NOMO-1 treated with DMSO at 0.1 percent for 48 hours (cell line): ENCODE data around the gene VEGFA.

ENCODE experiments used
- DNase-seq: peaks from one replicate; lab custom pipeline; 2025; ENCODE audit not compliant: unreplicated experiment; lab: John Stamatoyannopoulos, UW

Gene VEGFA

DNA sequence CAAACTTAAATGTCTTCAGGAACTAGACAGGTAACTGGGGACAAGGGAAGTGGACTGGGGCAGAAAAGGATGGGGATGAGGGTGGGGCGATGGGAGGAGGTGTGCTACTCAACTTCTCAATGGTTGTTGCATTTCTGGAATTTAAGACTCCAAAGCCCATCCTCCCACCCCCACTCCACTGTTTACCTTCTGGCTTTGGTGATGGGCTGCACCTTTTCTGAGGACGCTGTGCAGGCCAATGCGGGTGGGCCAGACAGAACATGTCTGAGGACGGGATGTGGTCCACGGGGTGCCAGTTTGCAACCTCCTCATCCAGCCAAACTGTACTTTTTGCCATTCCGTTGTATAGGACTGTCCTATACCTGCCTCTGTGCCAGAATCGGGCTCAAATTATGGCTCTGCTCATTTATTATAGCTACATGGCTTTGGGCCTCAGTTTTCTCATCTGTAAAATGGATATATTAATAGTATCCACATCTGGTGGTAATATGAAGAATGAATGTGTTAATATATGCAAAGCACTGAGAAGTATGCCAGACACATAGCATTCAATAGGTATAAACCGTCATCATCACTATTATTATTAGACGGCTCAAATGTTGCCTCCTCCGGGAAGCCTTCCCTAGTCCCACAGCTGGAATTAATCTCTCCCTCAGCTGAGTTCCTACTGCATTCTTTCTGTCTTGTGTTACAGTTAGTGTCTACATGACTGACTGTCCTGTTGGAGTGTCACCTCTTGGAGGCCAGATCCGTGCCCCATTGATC is 31.0 kb upstream of the VEGFA start:
- DNase-seq: no peak

DNA sequence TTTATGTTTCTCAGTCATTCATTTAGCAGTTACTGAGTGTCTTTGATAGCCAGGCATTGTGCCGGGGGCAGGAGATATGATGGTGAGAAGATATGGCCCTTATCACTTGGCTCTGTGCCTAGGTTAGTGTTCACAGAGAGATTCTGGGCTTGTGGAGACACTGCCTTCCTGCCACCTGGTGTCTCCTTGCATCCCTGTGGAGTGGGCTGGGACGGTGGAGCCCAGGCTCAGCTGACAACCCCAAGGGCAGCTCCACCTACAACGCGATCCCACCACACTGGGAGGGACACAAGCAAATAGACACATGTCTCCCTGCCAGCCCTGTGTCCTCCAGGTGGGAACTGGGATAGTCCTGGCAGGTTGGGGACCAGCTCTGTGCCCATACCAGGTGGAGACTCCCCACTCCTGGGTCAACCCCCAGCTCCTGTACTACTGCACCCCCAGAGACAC is 30.3 kb upstream of the VEGFA start:
- DNase-seq: no peak

DNA sequence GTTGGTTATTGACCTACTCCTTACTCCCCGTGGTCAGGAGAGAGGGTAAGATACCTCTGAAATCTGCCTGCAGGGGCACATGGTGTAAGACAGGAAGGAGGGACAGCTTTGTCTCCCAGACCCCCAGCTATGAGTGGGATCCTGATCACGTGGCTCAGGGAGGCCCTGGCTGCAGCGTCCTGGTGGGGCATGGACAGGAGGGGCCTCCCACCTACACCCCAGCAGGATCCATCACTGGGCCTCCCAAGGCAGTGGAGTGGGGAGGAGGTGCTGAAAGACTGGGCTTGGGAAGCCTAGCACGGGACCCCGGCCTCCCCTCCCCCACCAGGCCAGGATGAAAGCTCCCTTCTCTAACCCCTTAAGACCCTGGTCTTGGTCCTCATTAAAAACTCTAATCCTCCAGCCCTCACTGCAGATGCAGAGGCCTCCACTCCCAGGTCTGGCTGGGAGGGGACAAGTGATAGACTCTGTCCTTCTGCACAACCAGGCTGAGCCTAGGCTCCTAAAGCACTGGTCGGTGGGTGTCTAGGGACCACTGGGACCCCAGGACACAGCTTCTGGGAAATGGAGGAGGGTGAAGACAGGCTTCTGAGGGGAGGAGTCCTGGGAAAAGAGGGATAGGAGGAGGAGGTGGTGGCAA is 29.6 kb upstream of the VEGFA start:
- DNase-seq: no peak

DNA sequence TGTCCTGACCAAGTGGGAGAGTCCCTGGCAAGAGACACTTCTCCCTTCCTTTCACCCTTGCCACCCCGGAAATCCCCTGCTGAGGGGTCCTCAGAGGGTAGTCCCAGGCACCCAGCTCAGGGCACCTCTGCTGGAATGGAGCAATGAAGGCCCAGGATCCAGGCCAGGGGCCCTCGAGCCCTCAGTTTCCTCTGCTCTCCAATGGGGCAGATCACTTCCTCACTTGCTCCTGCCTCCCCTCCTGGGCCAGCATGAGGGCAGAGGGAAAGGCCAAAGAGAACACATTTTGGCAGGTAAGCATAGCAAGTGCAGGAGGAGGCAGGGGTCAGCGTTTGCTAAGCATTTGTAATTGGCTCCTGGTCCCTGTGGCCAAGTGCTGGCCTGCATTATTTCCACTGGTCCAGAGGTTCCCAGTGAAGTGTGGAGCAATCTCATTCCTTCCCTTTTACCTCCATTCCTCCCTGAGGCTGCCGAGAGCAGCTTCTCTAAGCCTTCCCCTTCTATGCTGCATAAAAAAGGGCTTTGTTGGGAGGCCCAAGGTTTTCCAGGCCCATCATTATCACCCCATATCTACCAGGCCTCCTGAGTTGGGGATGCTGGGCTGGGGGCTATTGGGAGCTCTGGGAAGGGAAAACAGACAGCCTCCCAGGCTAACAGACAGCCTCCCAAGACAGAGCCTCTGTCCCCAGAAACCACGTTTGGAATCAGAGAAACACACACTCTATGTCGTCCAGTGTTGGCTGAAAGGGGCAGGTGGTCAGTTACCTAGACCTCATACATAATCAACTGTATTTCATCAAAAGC is 28.8 kb upstream of the VEGFA start:
- DNase-seq: no peak

DNA sequence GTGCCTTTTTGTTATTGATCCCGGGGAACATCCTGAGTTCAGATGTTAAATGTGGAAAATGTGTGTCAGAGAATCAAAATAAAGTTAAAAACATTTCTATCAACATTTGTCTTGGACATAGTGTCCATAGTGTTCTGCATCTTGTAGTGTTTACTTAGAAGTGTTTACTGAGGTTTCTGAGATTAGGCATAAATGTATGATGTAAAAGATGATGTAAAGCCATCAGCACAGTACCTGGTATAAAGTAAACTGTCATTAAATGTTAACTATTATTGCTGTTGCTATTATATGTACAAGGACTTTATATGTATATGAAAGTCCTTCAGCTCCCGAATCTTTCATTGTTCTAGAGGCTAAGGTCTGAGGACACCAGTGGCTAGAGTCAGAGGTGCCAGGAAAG is 28.2 kb upstream of the VEGFA start:
- no peak for DNase-seq

DNA sequence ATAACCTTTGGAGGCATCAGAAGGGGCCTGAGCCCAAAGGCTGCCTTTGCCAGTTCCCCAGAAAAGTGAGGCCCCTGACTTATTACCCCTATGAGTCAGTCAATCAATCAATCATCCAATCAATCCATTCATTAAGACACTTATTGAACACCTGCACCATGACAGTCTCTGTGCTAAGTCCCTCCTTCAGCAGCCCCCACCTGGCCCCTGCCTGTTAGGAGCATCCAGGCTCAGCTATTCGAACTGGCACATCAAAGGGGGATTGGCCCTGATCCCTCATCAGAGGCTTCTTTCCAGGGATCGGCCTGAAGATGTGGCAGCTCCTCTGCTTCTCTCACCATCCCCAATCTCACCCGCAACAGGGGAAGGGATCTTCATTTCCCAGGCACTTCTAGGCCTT is 27.7 kb upstream of the VEGFA start:
- no peak for DNase-seq

DNA sequence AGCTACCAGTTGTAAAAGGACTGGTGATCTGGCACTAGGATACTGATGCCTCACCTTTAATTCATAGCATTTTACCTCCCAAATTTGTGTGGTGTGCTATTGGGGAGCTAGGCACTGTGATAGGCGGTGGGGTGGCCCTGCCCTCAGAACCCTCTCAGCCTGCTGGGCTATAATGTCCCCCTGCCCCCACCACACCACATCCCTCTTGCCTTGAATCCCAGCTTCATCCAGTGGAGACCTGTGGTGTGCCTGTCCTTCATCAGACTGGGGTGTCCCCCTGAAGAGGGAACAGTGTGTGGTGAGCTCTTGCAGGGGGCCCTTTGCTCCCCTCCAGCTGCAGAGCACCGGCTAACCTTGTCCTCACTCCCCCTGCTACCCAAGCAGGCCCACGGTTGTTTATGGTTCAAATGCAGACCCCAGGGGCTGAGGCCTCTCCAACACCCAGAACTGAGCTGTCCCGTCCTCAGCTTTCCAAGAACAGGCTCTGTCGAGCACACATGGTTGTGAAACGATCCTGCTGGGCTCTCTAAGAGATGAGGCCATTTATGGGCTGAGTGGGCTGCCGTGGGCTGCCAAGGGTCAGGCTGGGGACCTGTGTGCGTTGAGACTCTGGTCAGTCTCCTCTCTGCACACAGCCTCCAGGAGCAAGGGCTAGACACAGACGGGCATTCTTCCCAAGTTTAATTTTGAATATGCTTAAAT is 26.9 kb upstream of the VEGFA start:
- no peak for DNase-seq

DNA sequence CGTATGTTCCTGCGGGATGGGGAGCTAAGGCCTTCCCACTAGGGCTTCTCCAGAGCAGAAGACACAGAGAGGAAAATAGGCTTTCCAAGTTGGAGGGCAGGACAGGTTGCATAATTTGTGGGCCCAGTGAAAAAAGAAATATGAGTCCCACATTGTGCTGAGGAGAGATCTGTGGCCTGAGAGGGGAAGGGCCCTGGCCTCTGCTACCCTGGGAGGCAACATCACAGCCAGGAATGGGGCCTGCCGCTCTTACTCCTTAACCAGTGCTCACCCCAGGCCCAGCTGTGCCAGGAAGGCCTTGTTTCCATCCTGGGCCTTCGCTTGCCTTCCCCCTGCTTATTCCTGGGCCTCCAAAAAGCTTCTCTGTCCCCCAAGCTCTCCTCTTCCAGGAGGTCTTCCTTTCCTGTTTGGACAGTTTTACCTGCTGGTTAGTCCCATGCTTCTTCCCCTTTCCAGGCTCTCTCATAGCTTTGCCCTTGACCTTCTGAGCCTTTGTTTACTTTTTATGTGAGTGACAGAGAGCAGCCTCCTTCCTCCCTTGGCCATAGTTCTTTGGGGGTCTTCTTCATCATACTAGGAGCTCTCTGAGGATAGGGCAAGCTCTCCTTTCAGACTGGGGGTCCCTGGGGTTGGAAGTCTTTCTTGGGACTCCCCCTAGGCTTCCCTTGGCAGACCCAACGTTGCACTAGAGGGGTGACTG is 26.2 kb upstream of the VEGFA start:
- DNase-seq: no peak

DNA sequence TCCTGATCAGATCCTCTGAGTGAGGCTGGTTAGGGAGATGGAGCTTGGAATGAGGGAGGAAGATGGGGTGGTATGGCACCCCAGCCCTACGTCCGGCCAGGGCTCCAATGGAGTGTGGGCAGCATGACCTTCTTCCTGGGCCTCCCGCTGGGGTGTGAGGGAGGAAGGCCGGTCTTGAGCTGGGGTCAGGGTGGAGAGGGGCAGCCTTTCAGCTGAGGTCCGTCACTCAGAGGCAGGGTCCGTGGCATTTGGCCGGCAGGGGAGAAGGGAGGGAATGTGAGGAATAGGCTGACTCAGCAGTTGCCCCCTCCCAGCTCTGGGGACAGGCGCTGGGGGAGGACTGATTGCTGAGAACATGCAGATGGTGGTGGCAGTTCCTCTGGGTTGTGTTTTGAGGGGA is 25.5 kb upstream of the VEGFA start:
- DNase-seq: no peak

DNA sequence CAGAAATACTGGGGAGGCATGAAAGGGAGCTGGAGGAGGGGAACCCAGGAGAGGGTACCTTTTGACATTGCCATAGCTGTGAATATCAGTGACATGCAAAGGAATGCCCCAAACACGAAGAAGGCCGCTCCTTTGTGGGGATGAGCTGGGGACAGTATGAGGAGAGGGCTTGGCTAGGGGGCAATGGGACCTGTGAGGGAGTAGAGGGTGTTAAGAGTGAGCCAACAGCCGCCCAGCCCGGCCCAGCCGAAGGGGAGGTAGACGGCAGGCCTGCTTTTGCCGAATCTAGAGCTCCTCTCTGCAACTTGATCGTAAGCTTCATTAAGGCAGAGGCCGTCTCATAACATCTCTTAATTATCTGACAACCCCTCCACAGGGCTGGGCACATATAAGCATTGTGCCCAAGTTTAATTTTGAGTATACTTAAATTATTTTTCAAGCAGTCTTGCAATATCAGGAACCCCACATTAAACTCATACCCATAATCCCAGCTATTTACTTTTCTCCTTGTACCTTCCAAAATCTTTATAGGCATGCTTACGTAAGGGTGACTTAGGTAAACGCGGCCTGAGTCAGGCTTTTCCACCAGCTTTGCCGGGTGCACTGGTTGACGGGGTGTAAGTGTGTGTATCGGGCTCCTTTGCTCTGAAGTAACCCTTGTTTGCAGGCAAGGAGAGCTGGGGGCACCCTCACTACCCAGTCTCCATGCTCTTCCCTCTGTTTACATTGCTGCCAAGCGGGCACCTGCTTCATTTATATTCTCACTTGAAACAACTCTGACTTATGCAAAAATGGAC is 24.9 kb upstream of the VEGFA start:
- no peak for DNase-seq

DNA sequence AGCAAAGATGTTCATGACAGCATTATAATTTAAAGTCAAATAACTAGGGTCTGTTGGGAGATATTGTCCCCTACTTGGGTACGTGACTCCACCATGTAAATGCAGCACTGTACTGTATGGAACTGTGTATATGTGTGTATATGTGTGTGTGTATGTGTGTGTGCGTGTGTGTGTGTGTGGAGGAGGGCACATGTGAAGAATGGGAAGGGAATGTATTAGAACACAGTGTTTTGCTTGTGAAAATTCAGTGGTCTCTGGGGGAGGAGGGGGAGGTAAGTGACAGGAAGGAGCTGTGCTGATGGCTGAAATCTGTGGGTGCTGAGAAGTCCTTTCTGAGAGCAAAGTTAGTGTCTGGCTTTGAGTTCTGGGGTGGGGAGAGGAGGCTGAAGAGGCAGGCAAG is 23.9 kb upstream of the VEGFA start:
- no peak for DNase-seq

DNA sequence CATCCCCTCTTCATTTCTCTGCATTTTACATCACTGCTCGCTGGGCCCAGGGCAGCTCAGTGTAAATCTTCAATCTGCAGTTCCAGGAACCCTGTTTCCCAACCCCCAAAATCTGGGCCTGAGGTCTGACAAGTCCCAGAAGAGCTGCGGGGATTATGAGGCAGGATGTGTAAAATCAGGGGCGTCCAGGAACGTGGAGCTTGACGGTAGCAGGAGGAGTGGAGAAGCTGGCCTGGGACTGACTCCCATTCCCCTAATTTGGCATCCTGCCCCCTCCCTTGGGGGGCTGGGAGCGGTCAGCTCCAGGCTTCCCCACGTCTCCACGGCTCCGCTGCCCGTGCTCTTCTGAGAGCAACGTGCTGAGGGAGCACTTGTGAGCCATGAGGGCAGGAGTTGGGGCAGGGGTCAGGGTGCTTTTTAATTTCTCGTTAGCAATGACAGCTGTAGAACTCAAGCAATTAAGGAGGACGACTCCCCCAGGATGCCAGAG is 23.4 kb upstream of the VEGFA start:
- DNase-seq: no peak

DNA sequence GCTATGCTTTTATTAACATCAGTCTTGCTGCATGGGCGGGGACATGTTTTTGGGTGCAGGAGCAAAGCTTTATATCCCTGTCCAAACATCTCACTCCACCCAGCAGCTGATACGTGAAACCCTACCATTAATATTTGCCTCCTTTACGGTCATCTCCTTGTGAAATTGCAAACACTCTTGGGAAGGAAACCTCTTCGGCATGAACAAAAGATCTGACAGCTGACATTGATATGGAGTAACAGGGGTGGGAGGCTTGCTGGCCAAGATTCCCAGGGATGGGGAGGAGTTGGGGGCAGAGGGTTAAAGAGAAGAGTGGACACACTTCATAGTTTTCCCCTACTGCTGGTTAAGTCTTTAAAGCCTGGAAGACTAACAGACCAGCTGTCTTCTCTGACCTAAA is 22.2 kb upstream of the VEGFA start:
- no peak for DNase-seq

DNA sequence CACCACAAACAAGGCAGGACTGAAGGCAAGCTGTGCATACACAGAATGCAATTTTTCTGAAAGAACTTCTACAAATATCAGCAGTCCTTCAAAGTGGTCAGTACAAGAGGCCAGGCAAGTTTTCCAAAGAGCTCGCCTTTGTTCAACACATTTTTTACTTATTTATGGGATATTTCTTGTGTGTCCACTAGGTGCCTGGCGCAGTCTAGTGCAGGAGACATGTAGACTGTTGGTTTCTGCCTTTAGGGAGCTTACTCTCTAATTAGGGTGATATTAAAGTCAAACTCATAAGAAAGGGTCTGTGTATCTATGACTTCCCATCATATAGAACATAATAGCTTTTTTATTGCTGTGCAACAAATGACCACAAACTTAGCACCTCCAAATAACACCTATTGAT is 21.2 kb upstream of the VEGFA start:
- DNase-seq: no peak

DNA sequence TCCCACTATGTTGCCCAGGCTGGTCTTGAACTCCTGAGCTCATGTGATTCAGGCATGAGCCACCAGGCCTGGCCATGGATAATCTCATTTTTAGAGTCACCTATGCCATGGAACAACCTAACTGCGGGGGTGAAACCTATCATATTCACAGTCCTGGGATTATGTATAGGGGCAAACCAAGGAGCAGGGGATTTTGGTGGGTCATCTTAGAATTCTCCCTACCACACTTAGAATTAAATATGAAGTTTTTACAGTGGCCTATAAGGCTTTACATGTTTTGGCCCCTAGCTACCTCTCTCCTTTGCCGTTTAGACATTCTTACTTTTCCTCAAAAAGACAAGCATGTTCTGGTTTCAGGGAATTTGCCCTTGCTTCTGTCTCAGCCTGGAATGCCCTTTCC is 20.6 kb upstream of the VEGFA start:
- no peak for DNase-seq

DNA sequence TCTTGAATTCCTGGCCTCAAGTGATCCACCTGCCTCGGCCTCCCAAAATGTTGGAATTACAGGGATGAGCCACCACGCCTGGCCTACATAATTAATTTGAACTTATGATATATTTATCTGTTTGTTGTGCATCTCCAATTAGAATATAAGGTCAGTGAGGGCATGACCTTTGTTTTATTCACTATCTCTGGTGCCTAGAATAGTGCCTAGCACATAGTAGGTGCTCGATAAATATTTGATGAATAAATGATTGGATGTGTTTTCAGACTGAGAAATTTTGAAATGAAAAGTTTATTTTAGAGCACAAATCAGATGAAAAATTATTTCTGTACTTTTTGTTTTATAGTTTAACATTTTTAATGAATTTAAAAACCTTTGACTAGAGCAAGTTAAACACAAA is 19.4 kb upstream of the VEGFA start:
- DNase-seq: no peak

DNA sequence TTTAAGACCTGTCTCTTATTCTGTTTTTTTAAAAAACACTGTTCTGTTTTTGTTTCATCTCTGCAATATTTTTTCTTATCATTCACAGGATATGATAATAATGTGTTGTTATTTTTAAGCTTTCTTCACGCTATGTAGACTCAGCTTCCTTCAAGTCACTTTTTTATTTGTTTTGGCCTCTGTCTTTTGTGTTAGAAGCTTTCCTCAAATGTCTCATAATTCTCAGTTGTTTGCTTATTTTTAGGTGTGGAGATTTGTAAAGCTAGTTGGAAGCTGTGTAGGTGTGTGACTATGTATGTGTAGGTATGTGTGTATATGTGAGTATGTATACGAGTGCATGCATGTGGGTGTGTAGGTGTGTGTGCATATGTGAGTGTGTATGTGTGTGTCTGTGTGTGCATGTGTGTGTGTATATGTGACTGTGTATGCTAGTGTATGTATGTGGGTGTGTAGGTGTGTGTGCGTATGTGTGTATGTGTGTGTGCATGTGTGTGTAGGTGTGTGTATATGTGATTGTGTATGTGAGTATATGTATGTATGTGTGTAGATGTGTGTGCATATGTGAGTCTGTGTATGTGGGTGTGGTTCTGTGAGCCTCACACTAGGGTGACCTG is 16.3 kb upstream of the VEGFA start:
- DNase-seq: no peak

DNA sequence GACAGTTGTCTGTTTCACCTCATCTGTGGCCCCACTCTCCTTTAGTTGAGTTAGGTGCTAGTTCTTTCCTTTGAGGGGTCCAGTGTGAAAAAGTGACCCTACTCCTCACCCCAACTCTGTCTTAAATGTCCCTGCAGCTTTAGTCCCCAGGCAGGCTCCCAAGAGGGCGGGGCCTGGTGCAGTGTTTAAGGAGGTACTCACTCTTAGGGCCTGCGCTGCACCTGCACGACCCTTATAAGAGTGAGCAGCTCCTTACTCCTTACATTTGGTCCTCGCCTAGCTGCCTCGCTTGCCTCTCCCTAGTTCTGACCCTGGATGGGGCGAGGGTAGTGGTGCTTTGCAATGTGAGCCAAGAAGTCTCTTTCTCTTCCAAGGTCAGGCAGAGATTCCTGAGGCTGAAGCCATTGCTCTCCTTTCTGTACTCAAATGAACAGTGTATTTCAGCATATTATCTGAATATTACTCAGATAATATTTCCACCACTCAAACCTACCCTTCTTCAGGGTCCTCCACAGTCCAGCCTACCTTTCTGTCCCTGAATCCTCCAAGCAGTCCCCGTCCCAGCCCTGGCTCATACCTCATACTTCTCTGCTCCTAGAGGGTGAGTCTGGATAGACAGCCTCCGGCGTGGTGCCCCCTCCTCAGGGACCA is 11.9 kb upstream of the VEGFA start:
- no peak for DNase-seq

DNA sequence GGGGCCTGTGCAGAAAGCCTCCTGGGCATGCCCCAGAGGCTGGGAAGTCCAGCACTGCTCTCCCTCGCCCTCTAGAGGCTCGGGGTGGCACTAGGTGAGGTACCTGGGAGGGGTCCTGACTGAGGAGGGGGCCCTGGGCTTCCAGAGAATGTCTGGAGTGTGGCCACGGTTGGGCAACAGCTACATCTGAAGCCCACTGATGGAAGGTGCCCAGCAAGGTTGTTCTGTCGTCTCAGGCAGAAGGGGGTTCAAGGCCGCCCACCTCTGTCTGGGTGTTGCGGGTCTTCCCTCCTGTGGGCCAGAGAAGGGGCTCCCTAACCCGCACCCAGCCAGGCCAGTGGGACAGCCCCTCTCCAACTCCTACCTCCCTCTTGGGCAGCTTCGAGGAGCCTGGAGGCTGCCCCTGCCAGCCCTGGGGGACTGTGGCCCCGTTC is 11.4 kb upstream of the VEGFA start:
- DNase-seq: no peak
